A172 (cell line): ENCODE measurements around the gene GPR37. TPM values are rescaled to one million over a fixed set of nuclear protein-coding genes. Genes with fewer than 3 reads are reported as not detected.

ENCODE experiments used
- DNase-seq: peaks from one replicate; pipeline ENCODE4 v3.0.0-alpha.2; 2015; ENCODE audit warnings: low spot score
- total RNA-seq: library from RNA; depleted of rRNA; stranded (reverse); fragments of >200 nt; shearing (Covaris generic); gene quantifications from 2 replicates; pipeline ENCODE4 v1.2.3, GENCODE V29; 2014; rRNA removed

GPR37 gene, protein sequence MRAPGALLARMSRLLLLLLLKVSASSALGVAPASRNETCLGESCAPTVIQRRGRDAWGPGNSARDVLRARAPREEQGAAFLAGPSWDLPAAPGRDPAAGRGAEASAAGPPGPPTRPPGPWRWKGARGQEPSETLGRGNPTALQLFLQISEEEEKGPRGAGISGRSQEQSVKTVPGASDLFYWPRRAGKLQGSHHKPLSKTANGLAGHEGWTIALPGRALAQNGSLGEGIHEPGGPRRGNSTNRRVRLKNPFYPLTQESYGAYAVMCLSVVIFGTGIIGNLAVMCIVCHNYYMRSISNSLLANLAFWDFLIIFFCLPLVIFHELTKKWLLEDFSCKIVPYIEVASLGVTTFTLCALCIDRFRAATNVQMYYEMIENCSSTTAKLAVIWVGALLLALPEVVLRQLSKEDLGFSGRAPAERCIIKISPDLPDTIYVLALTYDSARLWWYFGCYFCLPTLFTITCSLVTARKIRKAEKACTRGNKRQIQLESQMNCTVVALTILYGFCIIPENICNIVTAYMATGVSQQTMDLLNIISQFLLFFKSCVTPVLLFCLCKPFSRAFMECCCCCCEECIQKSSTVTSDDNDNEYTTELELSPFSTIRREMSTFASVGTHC
- total RNA-seq, result 1.3 and 3.2 TPM in 2 replicates

DNA sequence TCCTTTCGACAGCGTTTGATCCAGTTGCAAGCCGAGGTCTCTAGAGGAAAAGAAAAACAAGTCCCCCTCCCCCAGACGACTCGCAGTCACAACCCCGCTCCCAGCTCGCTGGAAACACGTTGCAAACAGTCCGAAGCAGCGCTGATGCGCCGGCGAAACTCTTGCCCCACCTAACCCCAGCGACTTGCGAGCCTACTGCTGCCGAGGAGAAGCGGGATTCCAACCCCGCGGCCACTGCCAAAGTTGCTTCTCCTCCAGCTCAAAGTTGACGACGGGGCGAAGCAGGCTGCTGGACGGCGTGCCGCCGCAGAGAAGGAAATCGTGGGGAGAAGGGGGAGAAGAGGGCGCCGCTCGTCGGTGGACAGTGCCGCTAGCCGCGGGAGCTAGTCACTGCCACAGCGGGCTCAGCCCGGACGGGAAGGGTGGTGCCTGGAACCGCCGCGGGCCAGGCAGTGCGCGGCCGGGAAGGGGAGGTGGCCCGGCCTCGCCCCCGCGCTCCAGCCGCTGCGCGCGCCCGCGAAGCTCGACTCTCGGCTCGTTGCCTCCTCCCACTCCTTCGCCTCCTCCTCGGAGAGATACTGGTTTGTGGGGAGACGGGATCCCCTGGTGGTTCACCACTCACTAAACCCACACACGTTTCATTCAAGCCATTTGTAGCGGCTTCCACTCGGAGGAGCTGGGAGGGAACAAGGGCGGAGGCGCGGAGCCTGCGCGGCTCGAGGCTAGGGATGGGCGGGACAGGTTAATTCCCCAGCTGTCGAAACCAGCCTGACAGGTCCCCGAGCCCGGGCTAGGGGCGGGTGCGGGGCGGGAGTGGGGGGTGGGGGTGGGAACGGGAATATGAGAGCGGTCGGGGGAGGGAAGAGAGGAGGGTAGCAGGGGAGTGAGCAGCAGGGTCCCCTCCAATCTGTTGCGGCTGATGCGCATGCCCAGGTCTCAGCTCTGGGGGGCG is at the start of gene GPR37:
Gene GPR37 (minus strand): TSS at position 392 of the 952 bp plus-strand sequence. CDS start 816 bp downstream, outside the sequence.
- DNase-seq, result peak; percentile 51

DNA sequence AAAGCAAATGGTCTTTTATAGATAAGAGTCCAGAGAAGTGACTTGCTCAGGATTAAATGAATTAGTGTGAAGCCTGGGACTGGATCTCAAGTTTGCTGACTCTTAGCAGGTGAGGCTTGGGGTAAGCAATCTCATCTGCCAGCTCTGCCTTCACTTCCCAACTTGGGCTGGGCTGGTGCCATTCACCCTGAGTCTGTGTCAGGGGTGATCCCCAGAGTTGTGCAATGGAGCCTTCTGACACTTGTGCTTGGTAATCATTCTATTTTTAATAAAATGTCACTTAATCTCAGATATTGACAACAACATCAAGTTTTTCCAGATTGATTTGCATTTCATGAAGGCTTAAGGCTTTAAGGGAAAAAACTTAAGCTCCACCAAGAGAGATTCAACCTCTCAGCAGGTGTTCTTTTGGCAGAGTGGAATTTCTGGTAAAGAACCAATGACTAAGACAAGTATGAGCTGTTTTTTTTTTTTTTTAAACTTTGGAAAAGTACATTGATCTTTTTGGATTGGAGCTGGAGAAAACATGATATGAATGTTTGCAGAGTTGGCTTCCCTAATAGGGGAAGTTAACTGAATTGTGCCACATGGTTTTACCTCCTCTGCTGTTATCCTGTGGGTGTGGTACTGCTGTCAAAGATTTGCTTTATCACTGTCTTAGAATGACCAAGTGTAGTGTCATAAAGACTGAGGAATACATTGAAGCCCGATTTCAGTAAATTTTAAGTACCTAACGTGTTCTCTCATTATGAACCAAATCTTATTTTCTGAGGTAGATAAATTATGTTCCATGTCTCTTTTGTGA is 48.6 kb upstream of the GPR37 start:
- peak; percentile 1 for DNase-seq

DNA sequence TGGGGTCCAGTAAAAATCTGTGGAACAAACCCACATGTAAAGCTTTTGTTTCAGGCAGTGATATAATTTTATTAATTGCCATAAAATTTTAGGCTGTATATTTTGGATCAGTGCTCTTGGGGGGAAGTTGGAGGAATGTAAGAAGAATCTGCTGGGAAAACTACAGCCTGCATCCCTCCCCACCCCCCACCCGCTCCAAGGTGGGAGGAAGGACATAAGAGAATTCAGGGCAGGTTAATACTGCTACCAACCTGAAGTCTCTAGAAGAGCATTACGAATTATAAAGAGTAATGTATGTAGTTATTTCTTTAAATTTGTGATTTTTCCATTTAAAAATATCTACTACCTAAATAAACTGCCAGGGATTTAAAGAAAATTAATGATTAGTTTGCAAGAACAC is 47.2 kb upstream of the GPR37 start:
- DNase-seq, result no peak

DNA sequence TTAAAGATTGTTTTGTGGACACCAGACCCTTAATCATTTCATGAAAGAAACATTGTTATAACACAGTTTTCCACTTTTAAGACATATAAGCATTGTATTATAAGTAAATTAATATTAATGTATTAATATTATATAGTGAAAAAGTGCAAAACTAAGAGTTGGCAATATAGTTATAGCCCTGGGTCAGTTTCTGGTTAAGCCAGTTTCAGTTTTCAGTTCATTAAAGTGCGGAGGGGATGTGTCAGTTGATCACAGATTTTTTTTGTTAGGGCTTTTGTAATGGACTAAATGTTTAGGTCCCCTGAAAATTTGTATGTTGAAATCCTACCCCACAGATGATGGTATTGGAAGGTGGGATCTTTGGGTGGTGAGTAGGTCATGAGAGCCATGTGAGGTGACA is 45.7 kb upstream of the GPR37 start:
- no peak for DNase-seq

GRCh38 chr7:124810605-124811004 is 45.0 kb upstream of the GPR37 start:
- no peak for DNase-seq

DNA sequence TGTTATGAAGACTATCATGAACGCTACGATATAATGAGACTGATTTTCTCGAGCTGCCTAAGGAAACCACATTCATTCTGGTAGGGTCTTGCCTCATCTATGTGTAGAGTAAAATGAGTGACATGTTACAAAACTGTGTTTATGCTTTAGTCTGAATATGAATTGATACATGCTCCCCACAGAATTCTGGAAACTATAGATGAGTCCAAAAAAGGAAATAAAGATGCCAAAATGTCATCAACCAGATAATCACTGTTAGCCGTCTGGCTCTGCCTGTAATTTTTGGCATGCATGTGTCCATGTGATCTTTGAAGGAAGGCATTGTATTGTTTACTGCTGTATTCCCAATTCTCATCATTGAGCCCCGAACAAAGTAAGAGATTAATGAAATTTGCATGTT is 42.6 kb upstream of the GPR37 start:
- no peak for DNase-seq

GRCh38 chr7:124801330-124801895 is 35.8 kb upstream of the GPR37 start:
- DNase-seq, result no peak

DNA sequence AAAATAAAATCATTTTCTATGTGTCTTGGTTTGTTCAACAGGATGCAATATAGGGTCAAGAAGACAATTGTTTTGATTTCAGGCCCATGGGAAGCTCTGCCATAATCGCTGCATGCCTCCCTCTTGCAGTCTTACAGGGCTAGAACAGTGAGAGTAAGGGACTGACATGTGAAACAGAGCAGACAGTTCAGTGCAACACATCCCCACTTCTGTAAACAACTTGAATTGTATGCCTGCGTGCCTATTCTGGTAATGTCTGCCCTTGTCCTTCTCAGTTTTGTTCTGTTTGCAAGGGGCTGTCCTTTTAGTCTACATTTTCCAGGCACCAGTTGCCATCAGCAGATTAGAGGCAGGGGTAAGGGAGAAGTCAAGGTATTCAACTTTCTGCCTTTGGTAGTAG is 34.8 kb upstream of the GPR37 start:
- no peak for DNase-seq

DNA sequence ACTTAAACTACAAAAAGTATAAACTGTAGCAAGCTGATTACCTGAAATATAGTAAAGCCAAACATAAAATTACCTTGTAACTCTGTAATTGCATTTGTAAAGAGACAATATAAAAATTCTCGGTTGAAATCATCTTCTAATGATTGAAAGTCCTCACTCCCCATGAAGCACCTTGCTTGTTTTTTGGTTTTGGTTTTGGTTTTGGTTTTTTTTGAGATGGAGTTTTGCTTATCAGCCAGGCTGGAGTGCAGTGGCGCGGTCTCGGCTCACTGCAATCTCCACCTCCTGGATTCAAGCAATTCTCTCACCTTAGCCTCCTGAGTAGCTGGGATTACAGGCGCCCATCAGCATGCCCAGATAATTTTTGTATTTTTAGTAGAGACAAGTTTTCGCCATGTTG is 33.9 kb upstream of the GPR37 start:
- DNase-seq, result no peak

- no peak for DNase-seq
Measured at GRCh38 chr7:124796771-124797170, 31.2 kb upstream of the GPR37 start.

GRCh38 chr7:124792696-124793095 is 27.1 kb upstream of the GPR37 start:
- DNase-seq, result no peak

DNA sequence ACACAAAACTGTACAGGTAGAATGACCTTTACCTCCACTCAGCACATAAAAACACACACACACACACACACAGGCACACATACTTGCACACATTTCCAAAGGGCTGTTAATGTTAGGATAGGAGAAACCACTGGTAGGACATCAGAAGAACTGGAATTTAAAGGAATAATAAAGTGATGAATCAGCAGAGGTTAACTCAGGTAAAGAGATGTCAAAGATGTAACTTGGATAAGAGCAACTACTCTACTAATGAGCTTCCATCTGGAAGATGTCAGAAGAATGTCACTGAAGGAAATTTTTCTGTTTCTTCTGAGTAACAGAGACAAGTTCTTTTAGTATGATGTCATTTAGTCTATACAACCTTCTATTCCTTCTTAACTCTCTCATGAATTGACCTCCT is 26.4 kb upstream of the GPR37 start:
- no peak for DNase-seq

DNA sequence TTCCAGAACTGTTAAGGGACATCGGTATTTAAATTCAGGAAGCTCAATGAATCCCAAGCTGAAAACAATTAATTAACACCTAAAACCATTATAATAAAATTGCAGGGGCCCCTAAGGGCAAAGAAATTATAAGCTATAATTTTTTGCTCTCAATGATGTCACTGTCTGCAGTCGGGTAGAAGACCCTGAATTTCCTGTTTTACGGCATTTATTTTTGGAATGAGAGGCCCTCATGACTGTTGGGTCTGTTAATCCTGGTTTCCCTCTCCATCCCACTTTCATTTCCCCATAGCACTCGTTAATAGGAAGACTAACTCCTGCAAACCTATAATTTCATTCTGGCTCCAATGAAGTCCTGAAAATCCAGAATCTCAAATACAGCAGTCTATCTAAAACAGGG is 25.8 kb upstream of the GPR37 start:
- no peak for DNase-seq

DNA sequence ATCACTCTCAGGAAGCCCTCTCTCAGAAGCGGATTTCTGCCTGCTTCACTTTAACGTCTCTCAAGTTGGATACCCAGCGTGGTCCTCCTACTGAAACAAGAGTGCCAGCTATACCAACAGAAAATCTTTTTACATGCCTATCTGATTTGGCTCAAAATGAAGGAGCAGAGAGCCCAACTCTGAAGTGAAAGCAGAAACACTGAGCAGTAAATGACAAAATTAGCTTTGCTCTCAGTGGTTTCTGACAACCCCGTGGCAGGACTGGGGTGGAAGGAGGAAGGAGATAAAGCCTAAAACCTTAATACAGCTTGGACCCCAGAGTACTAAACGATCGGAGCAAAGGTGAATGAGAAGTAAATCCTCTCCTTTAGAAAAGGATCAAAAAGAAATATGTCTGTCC is 25.1 kb upstream of the GPR37 start:
- DNase-seq, result no peak

- no peak for DNase-seq
Measured at GRCh38 chr7:124785994-124786393, 20.4 kb upstream of the GPR37 start.

GRCh38 chr7:124784879-124785818 is 19.6 kb upstream of the GPR37 start:
- peak; percentile 49 for DNase-seq

- no peak for DNase-seq
Measured at GRCh38 chr7:124783271-124783670, 17.7 kb upstream of the GPR37 start.

DNA sequence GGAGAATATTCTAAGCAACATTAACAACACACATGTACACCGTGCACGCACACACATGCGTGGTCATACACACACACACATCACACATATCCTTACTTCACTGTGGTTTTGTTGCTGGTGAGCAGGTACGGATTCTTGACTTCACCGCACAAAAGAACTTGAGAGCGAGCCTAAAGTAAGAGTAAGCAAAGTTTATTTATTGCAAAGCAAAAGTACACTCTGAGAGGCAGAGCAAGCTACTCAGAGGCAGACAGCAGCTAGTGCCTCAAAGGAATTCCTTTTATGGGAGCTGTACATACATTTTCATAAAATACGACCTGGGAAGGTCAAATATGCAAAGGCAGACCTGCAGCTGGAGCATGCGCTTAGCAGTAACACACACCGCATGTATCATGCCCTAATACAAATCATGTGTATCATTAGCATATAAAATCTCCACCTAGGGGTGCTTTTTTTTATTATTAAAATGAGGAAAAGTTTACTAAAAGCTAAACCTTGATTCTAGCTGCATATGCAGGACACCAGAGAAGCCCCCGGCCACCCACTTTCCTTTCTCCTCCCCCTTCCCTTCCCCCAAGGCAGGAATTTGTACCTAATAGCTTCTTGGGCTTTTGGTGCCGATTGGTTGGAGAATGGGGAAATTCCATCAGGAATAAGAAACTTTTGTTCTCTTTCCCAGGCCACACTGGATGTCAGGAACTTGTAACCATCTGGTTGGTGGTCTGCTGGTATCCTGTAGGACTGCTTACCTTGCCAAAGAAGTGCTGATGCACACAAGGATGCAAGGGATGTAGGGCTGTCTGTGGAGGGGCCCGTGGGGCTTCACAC is 16.5 kb upstream of the GPR37 start:
- no peak for DNase-seq

GRCh38 chr7:124781418-124781817 is 15.8 kb upstream of the GPR37 start:
- DNase-seq, result no peak
